K562 (cell line): ENCODE measurements around the gene DGCR8. TPM values are rescaled to one million over a fixed set of nuclear protein-coding genes. Genes with fewer than 3 reads are reported as not detected.

Source experiments
- CTCF ChIP-seq, 3 experiments: IDR thresholded peaks in 2 of 3; conservative IDR thresholded peaks in 1 of 3; 2 replicates each; pipeline ENCODE4 v1.5.1; 2011 to 2012; ENCODE audit warnings: low read length in 3 of 3, mild to moderate bottlenecking in 3 of 3, control low read depth in 2 of 3, improper control_type of control experiment in 1 of 3, inconsistent platforms in 1 of 3, low read depth in 1 of 3, mixed read lengths in 1 of 3, moderate library complexity in 1 of 3; ENCODE audit not compliant: insufficient read depth in 2 of 3
- EHMT2 ChIP-seq: fragments of 450-650 bp; IDR thresholded peaks from 2 replicates; pipeline ENCODE4 v1.6.1; 2018; ENCODE audit warnings: antibody characterized with exemption
- EP300 ChIP-seq: IDR thresholded peaks from 2 replicates; pipeline ENCODE4 v1.6.1; 2012; ENCODE audit warnings: low read length, improper control_type of control experiment
- FOXK2 ChIP-seq, 2 experiments: fragments of 450-650 bp; IDR thresholded peaks in 1 of 2; conservative IDR thresholded peaks in 1 of 2; 2 replicates each; pipeline ENCODE4 v1.6.1; 2016; ENCODE audit warnings: low read depth in 2 of 2, mild to moderate bottlenecking in 1 of 2
- FOXM1 ChIP-seq, 2 experiments: fragments of 450-650 bp in 1 of 2; sonication (generic) in 1 of 2; formaldehyde crosslinking in 1 of 2; IDR thresholded peaks; 2 replicates each; pipeline versions ENCODE4 v1.6.1 to v1.9.0; 2017 to 2022; ENCODE audit warnings: low read depth in 2 of 2, mild to moderate bottlenecking in 2 of 2, missing genetic modification reagents in 1 of 2, moderate library complexity in 1 of 2
- HMBOX1 ChIP-seq: sonication (generic); IDR thresholded peaks from 2 replicates; pipeline ENCODE4 v1.6.1; 2016
- MXD1 ChIP-seq: fragments of 250-450 bp; sonication (Bioruptor Pico); IDR thresholded peaks from 2 replicates; pipeline ENCODE4 v1.8.0; 2021; ENCODE audit warnings: borderline replicate concordance, mild to moderate bottlenecking, moderate library complexity; ENCODE audit not compliant: poor library complexity, severe bottlenecking
- NFE2L1 ChIP-seq: fragments of 450-650 bp; IDR thresholded peaks from 2 replicates; pipeline ENCODE4 v1.6.1; 2016; ENCODE audit warnings: missing genetic modification characterization, low read depth, mild to moderate bottlenecking, missing compliant biosample characterization, moderate library complexity, borderline replicate concordance
- NFIC ChIP-seq: fragments of 450-650 bp; IDR thresholded peaks from 2 replicates; pipeline ENCODE4 v1.6.1; 2017; ENCODE audit warnings: mild to moderate bottlenecking, inconsistent platforms
- PBX2 ChIP-seq, 2 experiments: IDR thresholded peaks in 1 of 2; conservative IDR thresholded peaks in 1 of 2; 2 replicates each; pipeline ENCODE4 v1.6.1; 2016; ENCODE audit warnings: low read depth in 2 of 2, mild to moderate bottlenecking in 1 of 2, missing compliant biosample characterization in 1 of 2, missing genetic modification characterization in 1 of 2, moderate library complexity in 1 of 2
- RBM15 ChIP-seq: fragments of 200-400 bp; formaldehyde crosslinking; IDR thresholded peaks from 2 replicates; pipeline ENCODE4 v1.6.1; 2018; ENCODE audit warnings: mild to moderate bottlenecking, low read length, moderate library complexity; ENCODE audit not compliant: insufficient read depth
- SMARCE1 ChIP-seq: fragments of 450-650 bp; IDR thresholded peaks from 2 replicates; pipeline ENCODE4 v1.7.1; 2016; ENCODE audit warnings: mild to moderate bottlenecking
- SMC3 ChIP-seq: conservative IDR thresholded peaks from 2 replicates; pipeline ENCODE4 v1.6.1; 2011; ENCODE audit warnings: low read depth, low read length, improper control_type of control experiment; ENCODE audit not compliant: insufficient read depth
- SP1 ChIP-seq: sonication (generic); formaldehyde crosslinking; IDR thresholded peaks from 2 replicates; pipeline ENCODE4 v1.8.1; 2022; ENCODE audit warnings: mild to moderate bottlenecking, missing genetic modification reagents
- TFAM ChIP-seq: fragments of 250-450 bp; sonication (Bioruptor Pico); conservative IDR thresholded peaks from 2 replicates; pipeline ENCODE4 v1.5.0; 2021; ENCODE audit warnings: mild to moderate bottlenecking, moderate library complexity
- TRIM28 ChIP-seq: fragments of 450-650 bp; IDR thresholded peaks from 2 replicates; pipeline ENCODE4 v1.6.1; 2017
- ZNF175 ChIP-seq: fragments of 200-800 bp; sonication (Bioruptor generic); IDR thresholded peaks from 2 replicates; pipeline ENCODE4 v1.6.1; 2016; ENCODE audit warnings: low read depth, mild to moderate bottlenecking, missing genetic modification characterization, missing compliant biosample characterization
- ZNF224 ChIP-seq: sonication (generic); formaldehyde crosslinking; IDR thresholded peaks from 2 replicates; pipeline ENCODE4 v1.8.0; 2022; ENCODE audit warnings: mild to moderate bottlenecking, missing genetic modification reagents
- ZNF561 ChIP-seq: fragments of 450-650 bp; formaldehyde crosslinking; conservative IDR thresholded peaks from 2 replicates; pipeline ENCODE4 v1.4.0; 2020; ENCODE audit warnings: mild to moderate bottlenecking, moderate library complexity
- ZNF76 ChIP-seq: fragments of 250-450 bp; sonication (Bioruptor Pico); IDR thresholded peaks from 2 replicates; pipeline ENCODE4 v1.4.0; 2020; ENCODE audit warnings: mild to moderate bottlenecking, moderate library complexity, borderline replicate concordance
- ZSCAN32 ChIP-seq: fragments of 450-650 bp; formaldehyde crosslinking; IDR thresholded peaks from 2 replicates; pipeline ENCODE4 v1.4.0; 2020; ENCODE audit warnings: mild to moderate bottlenecking, moderate library complexity
- polyA plus RNA-seq, 8 experiments: library from polyadenylated mRNA; depleted of rRNA in 4 of 8; stranded (reverse) in 5 of 8; unstranded in 3 of 8; fragments of >200 nt; fragmentation: Nextera tagmentation in 2 of 8; fragmentation: Illumina TruSeq in 1 of 8; extraction: Ambion mirVana in 2 of 8; extraction: Trizol in 1 of 8; gene quantifications; 2 replicates each; pipeline versions ENCODE4 v1.2.1 to v1.2.3, GENCODE V29; 2011 to 2014; ENCODE audit warnings: inconsistent platforms in 1 of 8, missing spikeins in 1 of 8
- total RNA-seq, 7 experiments: library from RNA; depleted of rRNA in 6 of 7; stranded (reverse); fragments of >200 nt in 6 of 7; fragmentation: Illumina TruSeq in 2 of 7; extraction: Trizol in 2 of 7; gene quantifications; 2 replicates each; pipeline versions ENCODE4 v1.2.1 to v1.2.3, GENCODE V29; 2011 to 2021; ENCODE audit warnings: low replicate concordance in 1 of 7

DGCR8 gene
- total and polyA plus RNA-seq, 9 of the 15 experiments (the other 6 are each of a cell fraction or from before 2014, with no cell fraction given), result 5.9 to 144 (median 80.1) TPM

GRCh38 chr22:20133930-20134549 is 54.0 kb downstream of the DGCR8 start (continued):
- TF ChIP-seq MXD1 (no peak), EP300 (no peak), HMBOX1 (no peak), ZNF561 (CRISPR knock-in tag) (no peak), SP1 (CRISPR knock-in tag) (no peak), ZNF224 (no peak), CTCF (IDR thresholded peaks at IDR 0.05 in 2 of 3, conservative IDR thresholded peaks at IDR 0.05 in 1 of 3; ENCODE audit: insufficient read depth in 2 of 3, low read depth in 1 of 3, low read length in 3 of 3) (peak; percentile 42 to 56 (median 46); a peak in 4 of 6 replicates), ZNF76 (no peak), TFAM (CRISPR knock-in tag) (no peak), RBM15 (no peak), NFE2L1 (tag) (no peak), EHMT2 (no peak), TRIM28 (no peak), FOXK2 (conservative IDR thresholded peaks at IDR 0.05 in 1 of 2, IDR thresholded peaks at IDR 0.05 in 1 of 2; ENCODE audit: low read depth in 2 of 2) (no peak), FOXM1 (IDR thresholded peaks at IDR 0.05; ENCODE audit: low read depth) (no peak), FOXM1 (CRISPR knock-in tag; IDR thresholded peaks at IDR 0.05; ENCODE audit: low read depth) (no peak), ZNF175 (CRISPR knock-in tag) (no peak), NFIC (no peak), SMARCE1 (no peak), ZSCAN32 (CRISPR knock-in tag) (no peak), PBX2 (CRISPR knock-in tag; IDR thresholded peaks at IDR 0.05; ENCODE audit: low read depth) (no peak), PBX2 (tag; conservative IDR thresholded peaks at IDR 0.05; ENCODE audit: low read depth) (no peak), SMC3 (peak; percentile 6; the same call in 1 of the 2 replicates)
